ENCODE results near the gene BBS9. TPM values are rescaled to one million over a fixed set of nuclear protein-coding genes. Genes with fewer than 3 reads are reported as not detected.
A peak's percentile ranks its signal among the peaks of the same experiment; 100 is the strongest.
"Not testable (repeated sequence)": the region's sequence is repeated elsewhere in the genome, so short reads cannot be mapped to it uniquely, and the experiment has no call there.

Gene BBS9
- total RNA-seq, 1 donor from 2014 or later: 22.6 TPM

DNA sequence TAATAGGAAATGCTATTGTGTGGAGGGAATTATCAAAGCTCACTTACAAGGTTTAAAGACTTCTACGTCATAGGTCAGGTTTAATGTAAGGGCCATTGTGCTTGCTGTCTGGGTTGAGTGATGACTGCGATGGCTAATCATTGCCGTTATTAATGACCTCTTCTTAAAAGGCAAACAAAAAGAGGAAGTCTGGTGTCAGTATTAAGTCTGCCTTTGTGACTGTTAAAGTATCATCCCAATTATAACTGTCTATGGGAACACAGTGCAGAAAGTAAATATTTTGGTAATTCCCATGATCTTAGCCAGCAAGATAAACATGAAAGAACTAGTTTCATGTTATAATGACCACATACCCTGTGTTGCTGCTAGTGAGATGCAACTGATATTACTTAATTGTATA lies 382.4 kb downstream of the BBS9 start:
- H3K27ac Mint-ChIP-seq (ENCODE audit: unreplicated experiment): no peak overlapping the region
- H3K9me3 Mint-ChIP-seq (ENCODE audit: unreplicated experiment): no peaks in the 10 kb centered on the region
- TF ChIP-seq, protein P1, sequence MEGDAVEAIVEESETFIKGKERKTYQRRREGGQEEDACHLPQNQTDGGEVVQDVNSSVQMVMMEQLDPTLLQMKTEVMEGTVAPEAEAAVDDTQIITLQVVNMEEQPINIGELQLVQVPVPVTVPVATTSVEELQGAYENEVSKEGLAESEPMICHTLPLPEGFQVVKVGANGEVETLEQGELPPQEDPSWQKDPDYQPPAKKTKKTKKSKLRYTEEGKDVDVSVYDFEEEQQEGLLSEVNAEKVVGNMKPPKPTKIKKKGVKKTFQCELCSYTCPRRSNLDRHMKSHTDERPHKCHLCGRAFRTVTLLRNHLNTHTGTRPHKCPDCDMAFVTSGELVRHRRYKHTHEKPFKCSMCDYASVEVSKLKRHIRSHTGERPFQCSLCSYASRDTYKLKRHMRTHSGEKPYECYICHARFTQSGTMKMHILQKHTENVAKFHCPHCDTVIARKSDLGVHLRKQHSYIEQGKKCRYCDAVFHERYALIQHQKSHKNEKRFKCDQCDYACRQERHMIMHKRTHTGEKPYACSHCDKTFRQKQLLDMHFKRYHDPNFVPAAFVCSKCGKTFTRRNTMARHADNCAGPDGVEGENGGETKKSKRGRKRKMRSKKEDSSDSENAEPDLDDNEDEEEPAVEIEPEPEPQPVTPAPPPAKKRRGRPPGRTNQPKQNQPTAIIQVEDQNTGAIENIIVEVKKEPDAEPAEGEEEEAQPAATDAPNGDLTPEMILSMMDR (IDR thresholded peaks at IDR 0.05): no peak
- DNase-seq (ENCODE audit: extremely low spot score, unreplicated experiment): no peak
- peaks cover 15% of the 10 kb centered on the region for H3K4me1 Mint-ChIP-seq (ENCODE audit: unreplicated experiment)
- H3K36me3 Mint-ChIP-seq (ENCODE audit: unreplicated experiment): peaks cover 6% of the 10 kb centered on the region
- no peaks in the 10 kb centered on the region for H3K27me3 Mint-ChIP-seq (ENCODE audit: unreplicated experiment)
- H3K4me3 Mint-ChIP-seq (ENCODE audit: unreplicated experiment): no peak overlapping the region

DNA sequence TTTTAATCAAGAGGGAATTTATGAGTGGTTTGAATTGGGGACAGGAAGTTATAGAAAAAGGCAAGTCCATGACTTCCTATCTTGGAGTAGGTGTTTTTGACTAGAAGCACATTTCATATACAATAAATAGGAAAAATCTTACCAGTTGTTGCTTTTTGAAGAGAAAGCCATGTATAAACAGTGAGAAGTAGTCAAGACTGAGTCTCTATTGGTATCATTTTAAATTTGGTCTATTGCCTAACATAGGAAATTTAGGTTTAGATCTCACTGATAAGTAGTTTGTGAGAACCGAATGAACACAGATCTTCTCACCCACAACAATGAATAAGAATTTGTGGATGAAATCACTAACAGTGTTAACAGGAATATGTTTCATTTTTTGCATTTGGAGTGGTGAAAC lies 387.2 kb downstream of the BBS9 start:
- H3K4me3 Mint-ChIP-seq (ENCODE audit: unreplicated experiment): no peak overlapping the region
- H3K9me3 Mint-ChIP-seq (ENCODE audit: unreplicated experiment): no peaks in the 10 kb centered on the region
- H3K27me3 Mint-ChIP-seq (ENCODE audit: unreplicated experiment): no peaks in the 10 kb centered on the region
- peaks cover 12% of the 10 kb centered on the region for H3K4me1 Mint-ChIP-seq (ENCODE audit: unreplicated experiment)
- no peaks in the 10 kb centered on the region for H3K36me3 Mint-ChIP-seq (ENCODE audit: unreplicated experiment)
- TF ChIP-seq, protein P1 (IDR thresholded peaks at IDR 0.05): no peak
- no peak for DNase-seq (ENCODE audit: extremely low spot score, unreplicated experiment)
- no peak overlapping the region for H3K27ac Mint-ChIP-seq (ENCODE audit: unreplicated experiment)

DNA sequence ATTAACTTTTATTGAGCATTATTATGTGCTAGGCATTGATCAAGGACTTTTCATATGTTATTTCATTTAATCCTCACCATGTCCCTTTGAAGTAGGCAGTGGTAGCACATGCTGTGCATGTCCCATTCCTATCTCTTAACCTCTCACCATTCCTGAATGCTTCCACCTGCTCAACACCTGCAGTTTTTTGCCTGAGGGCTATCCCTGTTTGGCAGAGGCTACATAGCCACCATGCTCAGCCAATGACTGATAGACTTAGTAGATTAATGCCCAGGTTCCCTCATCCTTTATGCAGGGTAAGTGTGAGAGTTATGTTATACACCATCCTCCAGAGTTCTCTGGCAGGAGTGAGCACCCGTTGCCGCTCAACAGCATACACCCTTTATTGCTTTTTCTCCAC lies 387.8 kb downstream of the BBS9 start:
- no peaks in the 10 kb centered on the region for H3K36me3 Mint-ChIP-seq (ENCODE audit: unreplicated experiment)
- H3K27me3 Mint-ChIP-seq (ENCODE audit: unreplicated experiment): no peaks in the 10 kb centered on the region
- H3K4me3 Mint-ChIP-seq (ENCODE audit: unreplicated experiment): no peak overlapping the region
- TF ChIP-seq, protein P1 (IDR thresholded peaks at IDR 0.05): no peak
- H3K27ac Mint-ChIP-seq (ENCODE audit: unreplicated experiment): no peak overlapping the region
- no peaks in the 10 kb centered on the region for H3K9me3 Mint-ChIP-seq (ENCODE audit: unreplicated experiment)
- no peak for DNase-seq (ENCODE audit: extremely low spot score, unreplicated experiment)
- H3K4me1 Mint-ChIP-seq (ENCODE audit: unreplicated experiment): peaks cover 9% of the 10 kb centered on the region

DNA sequence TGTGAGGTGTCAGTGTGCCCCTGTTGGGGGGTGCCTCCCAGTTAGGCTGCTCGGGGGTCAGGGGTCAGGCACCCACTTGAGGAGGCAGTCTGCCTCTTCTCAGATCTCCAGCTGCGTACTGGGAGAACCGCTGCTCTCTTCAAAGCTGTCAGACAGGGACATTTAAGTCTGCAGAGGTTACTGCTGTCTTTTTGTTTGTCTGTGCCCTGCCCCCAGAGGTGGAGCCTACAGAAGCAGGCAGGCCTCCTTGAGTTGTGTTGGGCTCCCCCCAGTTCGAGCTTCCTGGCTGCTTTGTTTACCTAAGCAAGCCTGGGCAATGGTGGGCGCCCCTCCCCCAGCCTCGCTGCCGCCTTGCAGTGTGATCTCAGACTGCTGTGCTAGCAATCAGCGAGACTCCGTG lies 397.6 kb downstream of the BBS9 start:
- H3K27me3 Mint-ChIP-seq (ENCODE audit: unreplicated experiment); H3K9me3 Mint-ChIP-seq (ENCODE audit: unreplicated experiment); H3K36me3 Mint-ChIP-seq (ENCODE audit: unreplicated experiment); H3K4me1 Mint-ChIP-seq (ENCODE audit: unreplicated experiment); DNase-seq (ENCODE audit: extremely low spot score, unreplicated experiment); H3K27ac Mint-ChIP-seq (ENCODE audit: unreplicated experiment): not testable (repeated sequence)
- peak overlapping the region; percentile 69 for H3K4me3 Mint-ChIP-seq (ENCODE audit: unreplicated experiment)

DNA sequence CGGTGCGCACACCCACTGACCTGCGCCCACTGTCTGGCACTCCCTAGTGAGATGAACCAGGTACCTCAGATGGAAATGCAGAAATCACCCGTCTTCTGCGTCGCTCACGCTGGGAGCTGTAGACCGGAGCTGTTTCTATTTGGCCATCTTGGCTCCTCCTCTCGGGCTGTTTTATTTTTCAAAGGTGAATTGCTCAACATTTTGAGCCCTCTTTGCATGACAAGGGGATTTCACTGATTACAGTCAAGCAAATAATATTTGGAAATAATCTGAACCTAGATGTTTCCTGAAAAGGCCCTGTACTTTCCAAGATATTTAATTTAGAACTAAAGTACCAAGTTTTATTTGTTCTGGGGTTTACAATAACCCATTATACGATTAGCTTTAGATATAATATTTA lies 398.2 kb downstream of the BBS9 start:
- peak overlapping the region; percentile 69 for H3K4me3 Mint-ChIP-seq (ENCODE audit: unreplicated experiment)
- not testable (repeated sequence) for H3K9me3 Mint-ChIP-seq (ENCODE audit: unreplicated experiment); H3K4me1 Mint-ChIP-seq (ENCODE audit: unreplicated experiment); H3K27ac Mint-ChIP-seq (ENCODE audit: unreplicated experiment); H3K27me3 Mint-ChIP-seq (ENCODE audit: unreplicated experiment); H3K36me3 Mint-ChIP-seq (ENCODE audit: unreplicated experiment); DNase-seq (ENCODE audit: extremely low spot score, unreplicated experiment)

DNA sequence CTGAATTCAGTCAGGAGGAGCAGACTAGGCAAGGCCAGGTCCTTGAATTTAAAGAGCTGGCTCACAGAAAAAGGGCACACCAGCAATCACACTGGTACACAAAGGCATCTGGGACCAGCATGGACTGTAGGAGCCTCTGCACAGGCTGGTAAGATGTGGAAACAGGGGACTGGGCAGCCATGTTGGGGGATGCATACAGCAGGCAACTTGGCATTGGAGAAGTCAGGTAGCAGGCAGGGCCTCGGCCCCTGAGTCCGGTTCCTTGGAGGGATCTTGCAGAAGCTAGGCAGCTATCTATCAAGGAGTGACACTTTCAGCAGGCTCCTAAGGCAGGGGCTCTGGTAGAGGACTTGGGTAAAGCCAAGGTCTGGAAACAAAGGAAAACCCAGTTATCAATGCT lies 399.7 kb downstream of the BBS9 start:
- no peaks in the 10 kb centered on the region for H3K9me3 Mint-ChIP-seq (ENCODE audit: unreplicated experiment)
- TF ChIP-seq, protein P1 (IDR thresholded peaks at IDR 0.05): no peak
- H3K4me1 Mint-ChIP-seq (ENCODE audit: unreplicated experiment): peaks cover 2% of the 10 kb centered on the region
- no peak overlapping the region for H3K4me3 Mint-ChIP-seq (ENCODE audit: unreplicated experiment)
- H3K27me3 Mint-ChIP-seq (ENCODE audit: unreplicated experiment): no peaks in the 10 kb centered on the region
- H3K27ac Mint-ChIP-seq (ENCODE audit: unreplicated experiment): no peak overlapping the region
- H3K36me3 Mint-ChIP-seq (ENCODE audit: unreplicated experiment): peaks cover 1% of the 10 kb centered on the region
- no peak for DNase-seq (ENCODE audit: extremely low spot score, unreplicated experiment)
